ENCODE data around the gene OR4N2.
"Not testable (repeated sequence)": the region's sequence is repeated elsewhere in the genome, so short reads cannot be mapped to it uniquely, and the experiment has no call there.

OR4N2 gene

GRCh38 chr14:19803470-19803869 lies at the start of gene OR4N2:
Gene OR4N2, plus strand, starts transcription at chr14:19803770. Its CDS starts 23,679 bp downstream, at chr14:19827449.
- not testable (repeated sequence) for H3K9ac ChIP-seq (ENCODE audit: low read length); H3K27me3 ChIP-seq (ENCODE audit: control insufficient read depth in 1 of 2, insufficient read depth in 2 of 2, low read length in 2 of 2); H3K27ac ChIP-seq (ENCODE audit: low read depth, low read length); H3K36me3 ChIP-seq (ENCODE audit: insufficient read depth, low read length); H3K9me3 ChIP-seq (ENCODE audit: low read length); H3K4me1 ChIP-seq (ENCODE audit: insufficient read depth, low read length); H3K4me3 ChIP-seq (ENCODE audit: low read depth in 1 of 2, low read length in 2 of 2)

- Histone ChIP-seq H3K4me3 (ENCODE audit: low read depth in 1 of 2, low read length in 2 of 2) (no peak overlapping the region), H3K9me3 (ENCODE audit: low read length) (no peaks in the 10 kb centered on the region), H3K36me3 (ENCODE audit: insufficient read depth, low read length) (no peaks in the 10 kb centered on the region), H3K4me1 (ENCODE audit: insufficient read depth, low read length) (no peaks in the 10 kb centered on the region), H3K27ac (ENCODE audit: low read depth, low read length) (no peak overlapping the region), H3K27me3 (ENCODE audit: control insufficient read depth in 1 of 2, insufficient read depth in 2 of 2, low read length in 2 of 2) (no peaks in the 10 kb centered on the region), H3K9ac (ENCODE audit: low read length) (no peak overlapping the region)
Observed at GRCh38 chr14:19754172-19754571, 49.4 kb upstream of the OR4N2 start.

- not testable (repeated sequence) for H3K4me3 ChIP-seq (ENCODE audit: low read depth in 1 of 2, low read length in 2 of 2); H3K27me3 ChIP-seq (ENCODE audit: control insufficient read depth in 1 of 2, insufficient read depth in 2 of 2, low read length in 2 of 2); H3K9ac ChIP-seq (ENCODE audit: low read length); H3K4me1 ChIP-seq (ENCODE audit: insufficient read depth, low read length); H3K27ac ChIP-seq (ENCODE audit: low read depth, low read length); H3K36me3 ChIP-seq (ENCODE audit: insufficient read depth, low read length); H3K9me3 ChIP-seq (ENCODE audit: low read length)
Observed at GRCh38 chr14:19771491-19771890, 32.1 kb upstream of the OR4N2 start.

GRCh38 chr14:19771895-19772430 lies 31.6 kb upstream of the OR4N2 start:
- H3K4me1 ChIP-seq (ENCODE audit: insufficient read depth, low read length): no peaks in the 10 kb centered on the region
- no peaks in the 10 kb centered on the region for H3K9me3 ChIP-seq (ENCODE audit: low read length)
- no peak overlapping the region for H3K27ac ChIP-seq (ENCODE audit: low read depth, low read length)
- no peak overlapping the region for H3K9ac ChIP-seq (ENCODE audit: low read length)
- no peak overlapping the region for H3K4me3 ChIP-seq (ENCODE audit: low read depth in 1 of 2, low read length in 2 of 2)
- H3K36me3 ChIP-seq (ENCODE audit: insufficient read depth, low read length): no peaks in the 10 kb centered on the region
- H3K27me3 ChIP-seq (ENCODE audit: control insufficient read depth in 1 of 2, insufficient read depth in 2 of 2, low read length in 2 of 2): no peaks in the 10 kb centered on the region

- not testable (repeated sequence) for H3K4me3 ChIP-seq (ENCODE audit: low read depth in 1 of 2, low read length in 2 of 2); H3K27me3 ChIP-seq (ENCODE audit: control insufficient read depth in 1 of 2, insufficient read depth in 2 of 2, low read length in 2 of 2); H3K4me1 ChIP-seq (ENCODE audit: insufficient read depth, low read length); H3K9me3 ChIP-seq (ENCODE audit: low read length); H3K36me3 ChIP-seq (ENCODE audit: insufficient read depth, low read length); H3K27ac ChIP-seq (ENCODE audit: low read depth, low read length); H3K9ac ChIP-seq (ENCODE audit: low read length)
Observed at GRCh38 chr14:19772454-19772853, 31.1 kb upstream of the OR4N2 start.

- H3K9ac ChIP-seq (ENCODE audit: low read length); H3K36me3 ChIP-seq (ENCODE audit: insufficient read depth, low read length); H3K4me3 ChIP-seq (ENCODE audit: low read depth in 1 of 2, low read length in 2 of 2); H3K27me3 ChIP-seq (ENCODE audit: control insufficient read depth in 1 of 2, insufficient read depth in 2 of 2, low read length in 2 of 2); H3K27ac ChIP-seq (ENCODE audit: low read depth, low read length); H3K4me1 ChIP-seq (ENCODE audit: insufficient read depth, low read length); H3K9me3 ChIP-seq (ENCODE audit: low read length): not testable (repeated sequence)
Observed at GRCh38 chr14:19773204-19773603, 30.4 kb upstream of the OR4N2 start, which contains the start of gene OR4M1. Gene OR4M1, plus strand, starts transcription at chr14:19773504. Its CDS starts 6,819 bp downstream, at chr14:19780323.

- Histone ChIP-seq H3K27me3 (ENCODE audit: control insufficient read depth in 1 of 2, insufficient read depth in 2 of 2, low read length in 2 of 2) (no peaks in the 10 kb centered on the region), H3K9ac (ENCODE audit: low read length) (no peak overlapping the region), H3K9me3 (ENCODE audit: low read length) (no peaks in the 10 kb centered on the region), H3K4me3 (ENCODE audit: low read depth in 1 of 2, low read length in 2 of 2) (no peak overlapping the region), H3K36me3 (ENCODE audit: insufficient read depth, low read length) (no peaks in the 10 kb centered on the region), H3K4me1 (ENCODE audit: insufficient read depth, low read length) (no peaks in the 10 kb centered on the region), H3K27ac (ENCODE audit: low read depth, low read length) (no peak overlapping the region)
Observed at GRCh38 chr14:19775587-19775986, 28.0 kb upstream of the OR4N2 start.

GRCh38 chr14:19785848-19786247 lies 17.7 kb upstream of the OR4N2 start:
- H3K36me3 ChIP-seq (ENCODE audit: insufficient read depth, low read length); H3K27me3 ChIP-seq (ENCODE audit: control insufficient read depth in 1 of 2, insufficient read depth in 2 of 2, low read length in 2 of 2); H3K9ac ChIP-seq (ENCODE audit: low read length); H3K4me1 ChIP-seq (ENCODE audit: insufficient read depth, low read length); H3K27ac ChIP-seq (ENCODE audit: low read depth, low read length); H3K9me3 ChIP-seq (ENCODE audit: low read length); H3K4me3 ChIP-seq (ENCODE audit: low read depth in 1 of 2, low read length in 2 of 2): not testable (repeated sequence)

- not testable (repeated sequence) for H3K27me3 ChIP-seq (ENCODE audit: control insufficient read depth in 1 of 2, insufficient read depth in 2 of 2, low read length in 2 of 2); H3K4me3 ChIP-seq (ENCODE audit: low read depth in 1 of 2, low read length in 2 of 2); H3K4me1 ChIP-seq (ENCODE audit: insufficient read depth, low read length); H3K36me3 ChIP-seq (ENCODE audit: insufficient read depth, low read length); H3K9ac ChIP-seq (ENCODE audit: low read length); H3K9me3 ChIP-seq (ENCODE audit: low read length); H3K27ac ChIP-seq (ENCODE audit: low read depth, low read length)
Observed at GRCh38 chr14:19787318-19787717, 16.3 kb upstream of the OR4N2 start.

- not testable (repeated sequence) for H3K4me1 ChIP-seq (ENCODE audit: insufficient read depth, low read length); H3K9ac ChIP-seq (ENCODE audit: low read length); H3K27ac ChIP-seq (ENCODE audit: low read depth, low read length); H3K4me3 ChIP-seq (ENCODE audit: low read depth in 1 of 2, low read length in 2 of 2); H3K9me3 ChIP-seq (ENCODE audit: low read length); H3K27me3 ChIP-seq (ENCODE audit: control insufficient read depth in 1 of 2, insufficient read depth in 2 of 2, low read length in 2 of 2); H3K36me3 ChIP-seq (ENCODE audit: insufficient read depth, low read length)
Observed at GRCh38 chr14:19788150-19788549, 15.4 kb upstream of the OR4N2 start.

- not testable (repeated sequence) for H3K4me3 ChIP-seq (ENCODE audit: low read depth in 1 of 2, low read length in 2 of 2); H3K27ac ChIP-seq (ENCODE audit: low read depth, low read length); H3K4me1 ChIP-seq (ENCODE audit: insufficient read depth, low read length); H3K9me3 ChIP-seq (ENCODE audit: low read length); H3K27me3 ChIP-seq (ENCODE audit: control insufficient read depth in 1 of 2, insufficient read depth in 2 of 2, low read length in 2 of 2); H3K9ac ChIP-seq (ENCODE audit: low read length); H3K36me3 ChIP-seq (ENCODE audit: insufficient read depth, low read length)
Observed at GRCh38 chr14:19796520-19797108, 7.0 kb upstream of the OR4N2 start.

GRCh38 chr14:19799880-19800279 lies 3.7 kb upstream of the OR4N2 start:
- no peaks in the 10 kb centered on the region for H3K9me3 ChIP-seq (ENCODE audit: low read length)
- H3K27me3 ChIP-seq (ENCODE audit: control insufficient read depth in 1 of 2, insufficient read depth in 2 of 2, low read length in 2 of 2): no peaks in the 10 kb centered on the region
- no peaks in the 10 kb centered on the region for H3K36me3 ChIP-seq (ENCODE audit: insufficient read depth, low read length)
- no peaks in the 10 kb centered on the region for H3K4me1 ChIP-seq (ENCODE audit: insufficient read depth, low read length)
- no peak overlapping the region for H3K9ac ChIP-seq (ENCODE audit: low read length)
- no peak overlapping the region for H3K4me3 ChIP-seq (ENCODE audit: low read depth in 1 of 2, low read length in 2 of 2)
- H3K27ac ChIP-seq (ENCODE audit: low read depth, low read length): no peak overlapping the region

Data from muscle layer of colon (tissue), 2 donors.